Peyer's patch (tissue), 4 donors: ENCODE results near the gene RPS6KB1.

ENCODE experiments used
- POLR2A ChIP-seq, 2 donors: fragments of 450-650 bp; IDR thresholded peaks; one replicate each; pipeline ENCODE4 v1.5.1; 2017; ENCODE audit warnings: antibody characterized with exemption in 2 of 2, mild to moderate bottlenecking in 2 of 2, moderate library complexity in 2 of 2
- TF ChIP-seq, protein P1 (sequence below), 6 experiments: fragments of 450-650 bp in 4 of 6; fragments of 200-600 bp in 2 of 6; sonication (generic) in 1 of 6; IDR thresholded peaks; one replicate each; pipeline ENCODE4 v1.5.1; 2017 to 2019; ENCODE audit warnings: antibody characterized with exemption in 6 of 6, mild to moderate bottlenecking in 3 of 6, moderate library complexity in 1 of 6

DNA sequence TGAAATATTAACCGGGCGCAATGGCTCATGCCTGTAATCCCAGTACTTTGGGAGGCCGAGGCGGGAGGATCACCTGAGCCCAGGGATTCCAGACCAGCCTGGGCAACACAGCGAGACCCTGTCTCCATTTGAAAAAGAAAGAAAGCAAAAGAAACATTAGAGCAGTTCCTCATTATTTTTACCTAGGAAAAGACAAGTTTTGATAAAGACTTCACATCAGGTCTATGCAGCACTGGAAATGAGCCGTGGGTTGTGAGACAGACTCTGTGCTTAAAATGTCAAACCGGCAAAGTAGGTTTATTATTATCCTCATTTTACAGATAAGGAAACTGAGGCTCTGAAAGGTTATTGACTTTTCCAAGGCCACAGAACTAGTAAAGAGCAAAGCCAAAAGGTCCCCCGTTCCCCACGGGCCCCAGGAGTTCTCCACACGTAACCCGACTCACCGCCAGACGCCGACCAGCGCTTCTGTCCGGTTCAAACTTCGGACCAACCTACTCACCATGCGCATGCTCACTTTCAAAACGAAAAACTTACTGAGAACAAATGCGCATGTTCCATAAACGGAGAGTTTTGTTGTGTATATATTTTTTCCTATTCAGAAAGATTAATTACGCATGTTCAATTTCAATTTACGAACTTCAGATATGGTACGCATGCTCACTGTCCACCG is 534 bp upstream of the RPS6KB1 start:
- no peak for TF ChIP-seq POLR2A (IDR thresholded peaks at IDR 0.05)
- TF ChIP-seq, protein P1, sequence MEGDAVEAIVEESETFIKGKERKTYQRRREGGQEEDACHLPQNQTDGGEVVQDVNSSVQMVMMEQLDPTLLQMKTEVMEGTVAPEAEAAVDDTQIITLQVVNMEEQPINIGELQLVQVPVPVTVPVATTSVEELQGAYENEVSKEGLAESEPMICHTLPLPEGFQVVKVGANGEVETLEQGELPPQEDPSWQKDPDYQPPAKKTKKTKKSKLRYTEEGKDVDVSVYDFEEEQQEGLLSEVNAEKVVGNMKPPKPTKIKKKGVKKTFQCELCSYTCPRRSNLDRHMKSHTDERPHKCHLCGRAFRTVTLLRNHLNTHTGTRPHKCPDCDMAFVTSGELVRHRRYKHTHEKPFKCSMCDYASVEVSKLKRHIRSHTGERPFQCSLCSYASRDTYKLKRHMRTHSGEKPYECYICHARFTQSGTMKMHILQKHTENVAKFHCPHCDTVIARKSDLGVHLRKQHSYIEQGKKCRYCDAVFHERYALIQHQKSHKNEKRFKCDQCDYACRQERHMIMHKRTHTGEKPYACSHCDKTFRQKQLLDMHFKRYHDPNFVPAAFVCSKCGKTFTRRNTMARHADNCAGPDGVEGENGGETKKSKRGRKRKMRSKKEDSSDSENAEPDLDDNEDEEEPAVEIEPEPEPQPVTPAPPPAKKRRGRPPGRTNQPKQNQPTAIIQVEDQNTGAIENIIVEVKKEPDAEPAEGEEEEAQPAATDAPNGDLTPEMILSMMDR (IDR thresholded peaks at IDR 0.05): peak in 3 of 6 experiments; percentile 7 to 36 (median 10)
